AG10803 (cell line): ENCODE results near the gene DNLZ.
A peak's percentile ranks its signal among the peaks of the same experiment; 100 is the strongest.

Experiments used
- DNase-seq: peaks from one replicate; pipeline ENCODE4 v3.0.0; 2010; ENCODE audit warnings: low read depth
- H3K4me3 ChIP-seq: 2 replicates; pipeline ENCODE4 v1.5.1; 2011; ENCODE audit warnings: mild to moderate bottlenecking, low read length, control low read depth
- TF ChIP-seq, protein P1 (sequence below): conservative IDR thresholded peaks from 2 replicates; pipeline ENCODE4 v1.5.1; 2011; ENCODE audit warnings: mild to moderate bottlenecking, low read length, control low read depth, inconsistent platforms

The DNLZ gene

GRCh38 chr9:136341769-136342168 is 21.8 kb downstream of the DNLZ start:
- TF ChIP-seq, protein P1, sequence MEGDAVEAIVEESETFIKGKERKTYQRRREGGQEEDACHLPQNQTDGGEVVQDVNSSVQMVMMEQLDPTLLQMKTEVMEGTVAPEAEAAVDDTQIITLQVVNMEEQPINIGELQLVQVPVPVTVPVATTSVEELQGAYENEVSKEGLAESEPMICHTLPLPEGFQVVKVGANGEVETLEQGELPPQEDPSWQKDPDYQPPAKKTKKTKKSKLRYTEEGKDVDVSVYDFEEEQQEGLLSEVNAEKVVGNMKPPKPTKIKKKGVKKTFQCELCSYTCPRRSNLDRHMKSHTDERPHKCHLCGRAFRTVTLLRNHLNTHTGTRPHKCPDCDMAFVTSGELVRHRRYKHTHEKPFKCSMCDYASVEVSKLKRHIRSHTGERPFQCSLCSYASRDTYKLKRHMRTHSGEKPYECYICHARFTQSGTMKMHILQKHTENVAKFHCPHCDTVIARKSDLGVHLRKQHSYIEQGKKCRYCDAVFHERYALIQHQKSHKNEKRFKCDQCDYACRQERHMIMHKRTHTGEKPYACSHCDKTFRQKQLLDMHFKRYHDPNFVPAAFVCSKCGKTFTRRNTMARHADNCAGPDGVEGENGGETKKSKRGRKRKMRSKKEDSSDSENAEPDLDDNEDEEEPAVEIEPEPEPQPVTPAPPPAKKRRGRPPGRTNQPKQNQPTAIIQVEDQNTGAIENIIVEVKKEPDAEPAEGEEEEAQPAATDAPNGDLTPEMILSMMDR = no peak
- no peak overlapping the region for H3K4me3 ChIP-seq
- no peak for DNase-seq

GRCh38 chr9:136341042-136341655 is 22.4 kb downstream of the DNLZ start:
- TF ChIP-seq, protein P1 = no peak
- H3K4me3 ChIP-seq = no peak overlapping the region
- no peak for DNase-seq

- TF ChIP-seq, protein P1 = no peak
- no peak for DNase-seq
- no peak overlapping the region for H3K4me3 ChIP-seq
Observed at GRCh38 chr9:136340356-136341041, 23.0 kb downstream of the DNLZ start.

DNA sequence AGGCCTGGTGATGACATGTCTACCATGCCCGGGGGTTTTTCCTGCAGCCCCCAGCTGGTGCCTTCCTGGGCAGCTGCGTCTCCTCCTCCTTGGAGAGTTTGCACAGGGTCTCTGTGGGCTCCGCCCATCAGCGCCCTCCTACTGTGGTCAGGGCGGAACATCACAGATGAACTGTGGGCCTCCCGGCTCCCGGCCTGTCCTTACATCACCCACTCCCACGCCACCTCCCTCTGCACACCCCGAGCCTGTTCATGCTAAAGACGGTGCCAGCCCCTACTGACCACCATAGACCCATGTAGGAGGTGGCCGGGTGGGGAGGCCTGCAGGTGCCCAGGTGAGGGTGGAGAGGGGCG is 23.6 kb downstream of the DNLZ start:
- no peak overlapping the region for H3K4me3 ChIP-seq
- TF ChIP-seq, protein P1 = no peak
- no peak for DNase-seq

DNA sequence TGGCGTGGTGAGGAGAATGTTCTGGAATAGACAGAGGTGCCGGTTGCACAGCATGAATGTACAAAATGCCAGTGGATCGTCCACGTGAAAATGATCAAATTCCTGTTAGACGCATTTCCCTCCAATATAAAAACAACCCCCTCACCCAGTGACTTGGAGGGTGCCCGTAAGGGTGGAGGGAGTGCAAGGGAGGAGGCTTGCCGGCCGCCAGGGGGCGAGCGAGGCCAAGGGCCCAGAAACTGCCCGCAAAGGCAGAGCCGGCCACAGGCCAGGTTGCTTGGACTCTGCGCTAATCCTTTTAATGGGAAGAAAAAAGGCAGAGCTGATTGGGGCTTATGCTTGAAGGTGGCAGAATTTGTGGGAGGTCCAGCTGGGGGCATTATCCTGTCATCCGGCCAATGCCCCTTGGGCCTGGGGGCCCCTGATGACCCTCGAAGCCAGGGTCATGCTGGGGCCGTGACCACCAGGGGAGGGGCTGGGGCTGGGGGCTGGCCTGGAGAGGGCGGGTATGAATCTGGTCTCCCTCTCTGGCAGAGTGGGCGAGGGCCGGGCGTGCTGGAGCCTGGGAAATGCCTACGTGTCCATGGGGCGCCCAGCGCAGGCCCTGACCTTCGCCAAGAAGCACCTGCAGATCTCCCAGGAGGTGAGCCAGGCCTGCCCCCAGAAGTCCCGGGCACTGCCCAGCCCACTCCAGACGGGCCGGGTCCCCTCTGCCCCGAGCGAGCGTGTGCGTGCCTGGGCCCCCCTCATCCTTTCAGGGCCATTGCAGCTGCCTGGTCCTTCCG is 24.2 kb downstream of the DNLZ start:
- H3K4me3 ChIP-seq = no peak overlapping the region
- peak; percentile 57 for DNase-seq
- TF ChIP-seq, protein P1 = peak; percentile 80

DNA sequence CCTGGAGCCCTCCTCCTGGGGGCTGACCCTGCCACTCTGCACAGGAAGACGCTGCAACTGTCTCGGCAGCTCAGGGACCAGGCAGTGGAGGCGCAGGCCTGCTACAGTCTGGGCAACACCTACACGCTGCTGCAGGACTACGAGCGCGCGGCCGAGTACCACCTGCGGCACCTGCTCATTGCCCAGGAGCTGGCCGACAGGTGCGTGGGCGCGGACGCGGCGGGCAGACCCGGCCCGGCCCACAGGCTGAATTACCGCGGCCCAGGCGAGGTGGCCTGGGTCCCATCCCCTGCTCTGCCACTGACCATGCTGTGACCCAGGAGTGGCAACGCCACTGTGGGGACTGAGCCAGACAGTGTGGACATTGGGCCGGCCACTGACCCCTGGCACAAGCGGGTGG is 25.0 kb downstream of the DNLZ start:
- DNase-seq = no peak
- TF ChIP-seq, protein P1 = no peak
- no peak overlapping the region for H3K4me3 ChIP-seq
